CD4-positive, alpha-beta T cell treated with Interferon alpha-2 for 1 hour (primary cell): Measurements from ENCODE around the gene TBC1D10B.

ENCODE experiments used
- DNase-seq, 2 donors: peaks; one replicate each; pipeline ENCODE4 v3.0.0-alpha.2; 2020 to 2022

TBC1D10B gene

GRCh38 chr16:30370456-30371247 is at the start of gene TBC1D10B:
TBC1D10B (minus strand) TSS chr16:30370494; CDS start chr16:30370183, 311 bp downstream.
- peak; percentile 100 for DNase-seq

GRCh38 chr16:30418350-30419181 is 48.3 kb upstream of the TBC1D10B start:
- no peak for DNase-seq

GRCh38 chr16:30417529-30418349 is 47.4 kb upstream of the TBC1D10B start:
- peak; percentile 92 to 93 for DNase-seq

GRCh38 chr16:30416624-30417528 is 46.6 kb upstream of the TBC1D10B start:
- no peak for DNase-seq

GRCh38 chr16:30416047-30416603 is 45.8 kb upstream of the TBC1D10B start:
- no peak for DNase-seq

- DNase-seq, result no peak
These were observed 43.9 kb upstream of the TBC1D10B start for GRCh38 chr16:30414159-30414558.

- DNase-seq, result no peak
These were observed 43.0 kb upstream of the TBC1D10B start for GRCh38 chr16:30413112-30413806.

- DNase-seq, result peak; percentile 88 to 93
These were observed 39.1 kb upstream of the TBC1D10B start for GRCh38 chr16:30409125-30410060.

- DNase-seq, result no peak
These were observed 37.7 kb upstream of the TBC1D10B start for GRCh38 chr16:30407804-30408534.

GRCh38 chr16:30407102-30407803 is 37.0 kb upstream of the TBC1D10B start, which contains the start of gene ZNF771:
ZNF771 (plus strand) TSS chr16:30407606; CDS start chr16:30408054, 448 bp downstream.
- peak; percentile 85 to 92 for DNase-seq

GRCh38 chr16:30406795-30407101 is 36.5 kb upstream of the TBC1D10B start:
- no peak for DNase-seq

GRCh38 chr16:30401768-30402425 is 31.6 kb upstream of the TBC1D10B start:
- no peak for DNase-seq

- no peak for DNase-seq
These were observed 29.3 kb upstream of the TBC1D10B start for GRCh38 chr16:30399435-30400186.

GRCh38 chr16:30398661-30399434 is 28.6 kb upstream of the TBC1D10B start:
- DNase-seq, result no peak

GRCh38 chr16:30397776-30398660 is 27.7 kb upstream of the TBC1D10B start:
- no peak for DNase-seq
